HFF-Myc (cell line): ENCODE data around the gene PTPRN2.

Source experiments
- DNase-seq: peaks from one replicate; pipeline ENCODE4 v3.0.0-alpha.2; 2011; ENCODE audit warnings: low read depth; ENCODE audit errors: extremely low read depth
- H3K4me3 ChIP-seq: replicated peaks from 2 replicates; pipeline ENCODE4 v1.5.1; 2011; ENCODE audit warnings: low read depth, mild to moderate bottlenecking, control low read depth, low read length
- CTCF ChIP-seq: IDR thresholded peaks from 2 replicates; pipeline ENCODE4 v1.5.1; 2012; ENCODE audit warnings: mild to moderate bottlenecking, low read depth, low read length, control low read depth; ENCODE audit errors: missing control alignments

The PTPRN2 gene

GRCh38 chr7:158002486-158003080 lies 585.0 kb downstream of the PTPRN2 start:
- no peak overlapping the region for H3K4me3 ChIP-seq
- TF ChIP-seq CTCF: no peak
- DNase-seq: no peak

GRCh38 chr7:158001621-158002320 lies 585.9 kb downstream of the PTPRN2 start:
- no peak for TF ChIP-seq CTCF
- H3K4me3 ChIP-seq: no peak overlapping the region
- no peak for DNase-seq

DNA sequence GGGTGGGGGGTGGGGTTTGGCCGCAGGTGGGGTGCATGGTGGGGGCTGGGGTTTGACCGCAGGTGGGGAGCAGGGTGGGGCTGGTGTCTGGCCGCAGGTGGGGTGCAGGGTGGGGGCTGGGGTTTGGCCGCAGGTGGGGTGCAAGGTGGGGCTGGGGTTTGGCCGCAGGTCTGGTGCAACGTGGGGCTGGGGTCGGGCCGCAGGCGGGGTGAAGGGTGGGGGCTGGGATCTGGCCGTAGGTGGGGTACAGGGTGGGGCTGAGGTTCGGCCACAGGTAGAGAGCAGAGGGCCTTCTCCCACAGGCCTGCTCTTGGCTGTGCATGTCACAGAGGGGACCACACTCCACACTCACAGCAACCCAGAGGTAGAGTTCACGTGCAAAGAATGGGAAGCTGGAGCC lies 586.6 kb downstream of the PTPRN2 start:
- no peak for DNase-seq
- no peak overlapping the region for H3K4me3 ChIP-seq

GRCh38 chr7:158000160-158000559 lies 587.5 kb downstream of the PTPRN2 start:
- no peak for TF ChIP-seq CTCF
- no peak overlapping the region for H3K4me3 ChIP-seq
- no peak for DNase-seq

More for the DNA sequence above, 586.6 kb downstream of the PTPRN2 start:
- TF ChIP-seq CTCF: no peak

DNA sequence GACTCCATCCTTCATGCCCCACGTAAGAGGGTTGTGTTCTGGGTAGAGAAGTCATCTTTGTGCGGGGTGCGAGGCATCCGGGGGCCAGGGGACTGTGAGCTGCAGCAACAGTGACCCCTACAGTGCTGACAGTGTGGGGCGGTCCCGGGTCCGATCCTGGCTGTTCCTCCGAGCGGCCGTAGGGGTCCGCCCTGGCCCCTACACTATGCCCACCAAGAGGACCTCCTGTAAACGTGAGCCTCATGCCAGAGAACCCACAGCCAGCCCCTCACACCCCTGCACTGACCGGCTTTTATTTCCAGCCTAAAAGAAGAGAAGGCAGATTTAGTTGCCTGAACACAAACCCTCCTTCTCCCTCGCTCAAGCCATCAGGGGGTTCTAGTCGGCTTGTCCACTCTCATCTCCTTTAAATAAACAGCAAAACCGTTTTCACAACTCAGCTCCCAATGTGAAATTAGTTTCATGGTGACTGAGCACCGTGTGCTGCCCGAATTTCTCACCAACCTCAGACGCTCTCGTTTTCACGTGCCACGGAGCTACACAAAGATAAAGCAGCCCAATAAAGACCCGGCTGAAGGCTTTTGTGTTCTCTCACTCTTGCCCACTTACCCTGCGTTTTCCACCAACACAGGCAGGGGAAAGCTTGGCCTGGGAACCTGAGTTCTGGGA lies 588.6 kb downstream of the PTPRN2 start:
- no peak overlapping the region for H3K4me3 ChIP-seq
- no peak for DNase-seq
- no peak for TF ChIP-seq CTCF

- TF ChIP-seq CTCF: no peak
- H3K4me3 ChIP-seq: no peak overlapping the region
- DNase-seq: no peak
Measured at GRCh38 chr7:157997471-157997870, 590.2 kb downstream of the PTPRN2 start.

GRCh38 chr7:157997080-157997440 lies 590.6 kb downstream of the PTPRN2 start:
- DNase-seq: no peak
- TF ChIP-seq CTCF: no peak
- H3K4me3 ChIP-seq: no peak overlapping the region
